Measurements from ENCODE around the gene UAP1L1.

GRCh38 chr9:137086531-137087408 is 9.5 kb downstream of the UAP1L1 start, which contains the start of gene MAN1B1:
- TF ChIP-seq CTCF (IDR thresholded peaks at IDR 0.05; ENCODE audit: control extremely low read depth in 1 of 3, insufficient read depth in 1 of 3, low read depth in 1 of 3, low read length in 3 of 3) (peak in 1 of 3 experiments; percentile 6; a peak in 1 of 4 replicates), EGR1 (IDR thresholded peaks at IDR 0.05; ENCODE audit: borderline replicate concordance, low read depth, low read length) (no peak), POLR2AphosphoS5 (IDR thresholded peaks at IDR 0.05; ENCODE audit: low read depth, low read length) (peak; percentile 60; the same call in 1 of the 2 replicates)
